ENCODE measurements around the gene SMPD1. TPM values are rescaled to one million over a fixed set of nuclear protein-coding genes. Genes with fewer than 3 reads are reported as not detected.

The SMPD1 gene
- total RNA-seq, 4 donors from 2014 or later = 26.6 to 37.8 (median 33.5) TPM

GRCh38 chr11:6413791-6414201 is 23.5 kb downstream of the SMPD1 start:
- Histone ChIP-seq H3K4me3 (no peak overlapping the region), H3K9me3 (no peaks in the 10 kb centered on the region), H3K27me3 (no peaks in the 10 kb centered on the region), H3K27ac (peak overlapping the region in 2 of 4 donors; percentile 19 to 24), H3K4me1 (peaks cover 0 to 61% (median 11%) of the 10 kb centered on the region in 3 donors), H3K36me3 (peaks cover 0 to 27% of the 10 kb centered on the region in 2 donors)
- ATAC-seq = no peak
- TF ChIP-seq EP300 (IDR thresholded peaks at IDR 0.05) (no peak), POLR2AphosphoS5 (IDR thresholded peaks at IDR 0.05) (no peak), POLR2A (IDR thresholded peaks at IDR 0.05) (no peak), CTCF (IDR thresholded peaks at IDR 0.05) (no peak)
- 63 to 76% methylated on average over 8 to 9 of the region's 12 CpGs for WGBS, 2 donors (ENCODE audit: low coverage in 1 of 2)

- peaks cover 0 to 16% of the 10 kb centered on the region in 2 donors for H3K36me3 ChIP-seq
- no peaks in the 10 kb centered on the region for H3K9me3 ChIP-seq
- TF ChIP-seq EP300 (IDR thresholded peaks at IDR 0.05) (no peak), CTCF (IDR thresholded peaks at IDR 0.05) (no peak), POLR2AphosphoS5 (IDR thresholded peaks at IDR 0.05) (no peak), POLR2A (IDR thresholded peaks at IDR 0.05) (no peak)
- no peaks in the 10 kb centered on the region for H3K27me3 ChIP-seq
- peak overlapping the region in 1 of 4 donors; percentile 19 for H3K27ac ChIP-seq
- WGBS, 2 donors (ENCODE audit: low coverage in 1 of 2) = 75% methylated on average over 1 of the region's 3 CpGs; no CpG with 5 or more reads in 1 of the 2 donors
- no peak for ATAC-seq
- H3K4me1 ChIP-seq = peaks cover 3 to 65% (median 14%) of the 10 kb centered on the region in 3 donors
- H3K4me3 ChIP-seq = no peak overlapping the region
Observed at GRCh38 chr11:6414874-6415328, 24.6 kb downstream of the SMPD1 start.

- no peak for TF ChIP-seq POLR2AphosphoS5 (IDR thresholded peaks at IDR 0.05)
- no peak for TF ChIP-seq CTCF (IDR thresholded peaks at IDR 0.05)
- TF ChIP-seq POLR2A (IDR thresholded peaks at IDR 0.05) = no peak
- TF ChIP-seq EP300 (IDR thresholded peaks at IDR 0.05) = no peak
- no peak overlapping the region for H3K27ac ChIP-seq
- H3K36me3 ChIP-seq = peaks cover 0 to 7% of the 10 kb centered on the region in 2 donors
- H3K4me3 ChIP-seq = no peak overlapping the region
- H3K9me3 ChIP-seq = no peaks in the 10 kb centered on the region
- H3K4me1 ChIP-seq = peaks cover 3 to 70% (median 17%) of the 10 kb centered on the region in 3 donors
- no peaks in the 10 kb centered on the region for H3K27me3 ChIP-seq
- WGBS, 2 donors (ENCODE audit: low coverage in 1 of 2) = 80 to 81% methylated on average over 5 to 6 of the region's 6 CpGs
- no peak for ATAC-seq
Observed at GRCh38 chr11:6415797-6416196, 25.5 kb downstream of the SMPD1 start.

GRCh38 chr11:6417907-6418556 is 27.8 kb downstream of the SMPD1 start:
- ATAC-seq = peak; percentile 15
- Histone ChIP-seq H3K36me3 (no peaks in the 10 kb centered on the region), H3K27ac (peak overlapping the region; percentile 88 to 97 (median 94)), H3K27me3 (no peaks in the 10 kb centered on the region), H3K4me3 (peak overlapping the region; percentile 76 to 100), H3K4me1 (peaks cover 3 to 61% (median 17%) of the 10 kb centered on the region in 3 donors), H3K9me3 (no peaks in the 10 kb centered on the region)
- TF ChIP-seq POLR2A (IDR thresholded peaks at IDR 0.05) = no peak
- no peak for TF ChIP-seq EP300 (IDR thresholded peaks at IDR 0.05)
- no peak for TF ChIP-seq POLR2AphosphoS5 (IDR thresholded peaks at IDR 0.05)
- TF ChIP-seq CTCF (IDR thresholded peaks at IDR 0.05) = no peak
- 7 to 24% methylated on average over 5 to 6 of the region's 7 CpGs for WGBS, 2 donors (ENCODE audit: low coverage in 1 of 2)

- H3K4me3 ChIP-seq = peak overlapping the region; percentile 76 to 100
- H3K36me3 ChIP-seq = no peaks in the 10 kb centered on the region
- peak; percentile 40 for ATAC-seq
- H3K27me3 ChIP-seq = no peaks in the 10 kb centered on the region
- TF ChIP-seq POLR2A (IDR thresholded peaks at IDR 0.05) (no peak), POLR2AphosphoS5 (IDR thresholded peaks at IDR 0.05) (no peak)
- peaks cover 3 to 55% (median 17%) of the 10 kb centered on the region in 3 donors for H3K4me1 ChIP-seq
- H3K27ac ChIP-seq = peak overlapping the region; percentile 88 to 97 (median 94)
- no peaks in the 10 kb centered on the region for H3K9me3 ChIP-seq
- 0% methylated on average over 3 to 5 of the region's 38 CpGs for WGBS, 2 donors (ENCODE audit: low coverage in 1 of 2)
Observed at GRCh38 chr11:6418557-6419008, 28.3 kb downstream of the SMPD1 start.

Data from gastroesophageal sphincter (tissue), 4 donors.